Activated CD8-positive, alpha-beta memory T cell treated with anti-CD3 and anti-CD28 coated beads, Interleukin-2, amount 50 U/mL, for 1 hour (primary cell): ENCODE measurements around the gene PARVB.

Experiments
- DNase-seq: peaks from one replicate; pipeline ENCODE4 v3.0.0-alpha.2; 2020; ENCODE audit errors: extremely low read depth

The PARVB gene

DNA sequence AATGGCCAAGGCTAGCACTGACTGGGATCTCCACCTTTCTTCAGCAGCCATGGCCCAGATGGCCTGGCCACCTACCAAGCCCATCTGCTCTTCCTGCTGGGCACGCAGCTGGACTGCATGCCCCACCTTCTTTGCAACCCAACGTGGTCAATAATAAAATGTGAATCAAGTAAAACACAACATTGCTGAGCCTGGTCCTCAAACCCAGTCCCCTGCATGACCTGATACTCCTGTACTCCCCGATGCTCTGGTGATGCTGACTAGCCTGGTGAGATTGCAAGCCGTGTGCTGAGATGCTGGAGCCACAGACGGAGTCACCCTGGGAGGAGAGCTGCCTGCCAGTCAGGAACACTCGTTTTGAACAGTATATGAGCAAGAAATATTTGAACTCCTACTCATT lies 190.7 kb downstream of the PARVB start:
- no peak for DNase-seq

- DNase-seq, result no peak
Measured at GRCh38 chr22:44215287-44215686, 191.2 kb downstream of the PARVB start.

DNA sequence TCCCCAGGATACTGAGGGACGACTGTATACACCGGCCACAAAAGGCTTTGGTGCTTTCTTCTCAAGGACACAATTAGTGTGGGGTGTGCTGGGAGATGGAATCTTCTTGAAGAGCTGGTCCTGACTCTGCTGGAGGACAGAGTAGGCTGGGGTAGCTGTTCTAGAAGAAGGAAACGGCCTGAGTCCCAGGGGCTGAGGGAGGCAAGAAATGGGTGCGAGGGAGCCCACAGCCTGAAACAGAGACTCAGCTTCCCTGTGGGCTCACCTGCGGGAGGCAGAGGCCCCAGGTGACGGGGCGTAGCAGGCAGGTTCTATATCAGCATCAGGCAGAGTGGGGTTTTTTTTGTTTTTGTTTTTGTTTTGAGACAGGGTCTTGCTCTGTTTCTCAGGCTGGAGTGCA lies 193.2 kb downstream of the PARVB start:
- DNase-seq, result no peak

DNA sequence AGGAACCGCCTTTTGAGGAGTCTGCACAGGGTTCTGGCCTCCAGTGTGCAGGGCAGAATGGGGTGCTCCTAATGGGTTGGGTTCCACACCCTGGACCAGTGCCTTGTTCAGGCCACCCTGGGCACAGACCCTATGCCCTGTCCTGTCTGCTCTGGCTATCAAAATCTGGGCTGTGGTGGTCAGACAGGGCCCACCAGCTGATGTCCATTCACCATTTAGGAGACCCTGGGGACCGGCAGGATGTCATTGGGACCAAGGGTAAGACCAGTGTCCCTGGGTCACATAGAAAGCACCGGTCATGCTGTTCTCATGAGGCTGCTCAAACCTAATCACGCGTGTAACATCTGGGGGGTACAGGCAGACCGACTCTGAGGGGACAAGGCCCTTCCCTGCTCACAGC lies 194.0 kb downstream of the PARVB start:
- DNase-seq, result no peak

GRCh38 chr22:44219101-44219870 lies 195.2 kb downstream of the PARVB start:
- no peak for DNase-seq

GRCh38 chr22:44220727-44221680 lies 196.9 kb downstream of the PARVB start:
- DNase-seq, result no peak

- no peak for DNase-seq
Measured at GRCh38 chr22:44221710-44222475, 197.8 kb downstream of the PARVB start.
